Measurements from ENCODE around the gene LY9. TPM values are rescaled to one million over a fixed set of nuclear protein-coding genes. Genes with fewer than 3 reads are reported as not detected.

The LY9 gene
- total and polyA plus RNA-seq, 2 experiments from 2014 or later, result not detected

DNA sequence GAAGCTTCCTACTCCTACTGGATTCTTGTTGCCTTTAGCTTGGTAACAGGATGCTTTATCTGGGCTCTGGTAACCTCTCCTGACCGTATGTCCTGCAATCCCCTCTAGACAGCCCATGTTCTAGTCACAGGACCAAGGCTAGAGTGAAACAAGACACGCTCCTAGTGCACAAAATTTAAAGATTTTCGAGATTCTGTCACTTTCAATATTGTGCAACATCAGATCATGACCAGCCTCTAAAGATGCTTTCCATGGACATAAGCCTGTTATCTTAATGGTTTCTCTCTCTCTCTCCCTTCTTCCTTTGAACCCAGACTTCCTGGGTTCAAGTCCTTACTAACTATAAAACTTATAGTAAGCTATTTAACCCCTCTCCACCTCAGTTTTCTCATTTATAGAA is 1.6 kb upstream of the LY9 start:
- DNase-seq (ENCODE audit: low spot score) (no peak), ATAC-seq (no peak)
- Histone ChIP-seq H3K4me2 (no peak overlapping the region), H3K27ac (ENCODE audit: low read depth) (no peak overlapping the region), H3K36me3 (ENCODE audit: insufficient read depth) (no peaks in the 10 kb centered on the region), H3K4me1 (ENCODE audit: insufficient read depth) (no peaks in the 10 kb centered on the region), H2AFZ (no peak overlapping the region), H3K4me3 (no peak overlapping the region), H3K79me2 (replicated peaks; ENCODE audit: insufficient read depth) (no peaks in the 10 kb centered on the region), H3K27me3 (ENCODE audit: insufficient read depth) (no peaks in the 10 kb centered on the region), H3K9me2 (ENCODE audit: insufficient read depth) (no peaks in the 10 kb centered on the region), H4K20me1 (replicated peaks; ENCODE audit: insufficient read depth) (no peaks in the 10 kb centered on the region), H3F3A (replicated peaks; ENCODE audit: low read depth) (no peaks in the 10 kb centered on the region)
- Mint-ChIP-seq H3K9me3 (no peaks in the 10 kb centered on the region; the same call in 2 of the 3 replicates), H3K4me3 (no peak overlapping the region), H3K4me1 (peaks cover 4% of the 10 kb centered on the region; the same call in 1 of the 3 replicates), H3K27me3 (ENCODE audit: insufficient read depth, low read depth, poor library complexity) (peaks cover 3% of the 10 kb centered on the region), H3K36me3 (ENCODE audit: low read depth) (no peaks in the 10 kb centered on the region), H3K27ac (no peak overlapping the region)
- TF ChIP-seq ZNF114 (CRISPR knock-in tag; IDR thresholded peaks at IDR 0.05) (no peak), POLR2AphosphoS5 (IDR thresholded peaks at IDR 0.05; ENCODE audit: low read depth) (no peak), EZH2phosphoT487 (IDR thresholded peaks at IDR 0.05; ENCODE audit: unreplicated experiment) (no peak), STAT1 (IDR thresholded peaks at IDR 0.05; ENCODE audit: unreplicated experiment) (no peak), CREB1 (CRISPR knock-in tag; IDR thresholded peaks at IDR 0.05; ENCODE audit: low read depth) (no peak), REST (IDR thresholded peaks at IDR 0.05; ENCODE audit: unreplicated experiment) (no peak), NANOG (IDR thresholded peaks at IDR 0.05; ENCODE audit: borderline replicate concordance) (no peak), ZNF462 (CRISPR knock-in tag; IDR thresholded peaks at IDR 0.05) (no peak), JUNB (IDR thresholded peaks at IDR 0.05; ENCODE audit: unreplicated experiment) (no peak), EZH2 (IDR thresholded peaks at IDR 0.05; ENCODE audit: low read depth, unreplicated experiment) (no peak)
- TF ChIP-seq, protein P1, sequence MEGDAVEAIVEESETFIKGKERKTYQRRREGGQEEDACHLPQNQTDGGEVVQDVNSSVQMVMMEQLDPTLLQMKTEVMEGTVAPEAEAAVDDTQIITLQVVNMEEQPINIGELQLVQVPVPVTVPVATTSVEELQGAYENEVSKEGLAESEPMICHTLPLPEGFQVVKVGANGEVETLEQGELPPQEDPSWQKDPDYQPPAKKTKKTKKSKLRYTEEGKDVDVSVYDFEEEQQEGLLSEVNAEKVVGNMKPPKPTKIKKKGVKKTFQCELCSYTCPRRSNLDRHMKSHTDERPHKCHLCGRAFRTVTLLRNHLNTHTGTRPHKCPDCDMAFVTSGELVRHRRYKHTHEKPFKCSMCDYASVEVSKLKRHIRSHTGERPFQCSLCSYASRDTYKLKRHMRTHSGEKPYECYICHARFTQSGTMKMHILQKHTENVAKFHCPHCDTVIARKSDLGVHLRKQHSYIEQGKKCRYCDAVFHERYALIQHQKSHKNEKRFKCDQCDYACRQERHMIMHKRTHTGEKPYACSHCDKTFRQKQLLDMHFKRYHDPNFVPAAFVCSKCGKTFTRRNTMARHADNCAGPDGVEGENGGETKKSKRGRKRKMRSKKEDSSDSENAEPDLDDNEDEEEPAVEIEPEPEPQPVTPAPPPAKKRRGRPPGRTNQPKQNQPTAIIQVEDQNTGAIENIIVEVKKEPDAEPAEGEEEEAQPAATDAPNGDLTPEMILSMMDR (conservative IDR thresholded peaks at IDR 0.05; ENCODE audit: low read depth in 2 of 2), result no peak
- TF ChIP-seq, protein P2, sequence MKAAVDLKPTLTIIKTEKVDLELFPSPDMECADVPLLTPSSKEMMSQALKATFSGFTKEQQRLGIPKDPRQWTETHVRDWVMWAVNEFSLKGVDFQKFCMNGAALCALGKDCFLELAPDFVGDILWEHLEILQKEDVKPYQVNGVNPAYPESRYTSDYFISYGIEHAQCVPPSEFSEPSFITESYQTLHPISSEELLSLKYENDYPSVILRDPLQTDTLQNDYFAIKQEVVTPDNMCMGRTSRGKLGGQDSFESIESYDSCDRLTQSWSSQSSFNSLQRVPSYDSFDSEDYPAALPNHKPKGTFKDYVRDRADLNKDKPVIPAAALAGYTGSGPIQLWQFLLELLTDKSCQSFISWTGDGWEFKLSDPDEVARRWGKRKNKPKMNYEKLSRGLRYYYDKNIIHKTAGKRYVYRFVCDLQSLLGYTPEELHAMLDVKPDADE (IDR thresholded peaks at IDR 0.05), result no peak

Measured in GM23338 (cell line).